PFSK-1 (cell line): Measurements from ENCODE around the gene SYCE3.
A peak's percentile ranks its signal among the peaks of the same experiment; 100 is the strongest.

Source experiments
- FOXP2 ChIP-seq: optimal IDR thresholded peaks from 2 replicates; pipeline ENCODE3; 2011; ENCODE audit warnings: borderline replicate concordance, control low read depth, inconsistent platforms; ENCODE audit not compliant: insufficient read depth; ENCODE audit errors: extremely low read length, extremely low read depth
- POLR2AphosphoS5 ChIP-seq: IDR thresholded peaks from 2 replicates; pipeline ENCODE4 v1.6.1; 2012; ENCODE audit warnings: low read depth, mild to moderate bottlenecking, control low read depth, low read length, moderate library complexity
- REST ChIP-seq, 2 experiments: IDR thresholded peaks; 2 replicates each; pipeline versions ENCODE4 v1.6.1 to v1.8.0; 2011 to 2012; ENCODE audit warnings: low read depth in 2 of 2, low read length in 2 of 2, control low read depth in 1 of 2, inconsistent platforms in 1 of 2, mild to moderate bottlenecking in 1 of 2, moderate library complexity in 1 of 2; ENCODE audit not compliant: insufficient read depth in 1 of 2
- SIN3A ChIP-seq: IDR thresholded peaks from 2 replicates; pipeline ENCODE4 v1.6.1; 2012; ENCODE audit warnings: mild to moderate bottlenecking, low read length, moderate library complexity, borderline replicate concordance; ENCODE audit not compliant: insufficient read depth
- TAF1 ChIP-seq: IDR thresholded peaks from 2 replicates; pipeline ENCODE4 v1.6.1; 2012; ENCODE audit warnings: low read length, control low read depth, borderline replicate concordance; ENCODE audit not compliant: insufficient read depth

Gene SYCE3

GRCh38 chr22:50583294-50583861, 20.7 kb upstream of the SYCE3 start:
- TF ChIP-seq POLR2AphosphoS5 (no peak; the same call in 1 of the 2 replicates), TAF1 (no peak), FOXP2 (no peak), REST (IDR thresholded peaks at IDR 0.05; ENCODE audit: insufficient read depth in 1 of 2, low read depth in 2 of 2, low read length in 2 of 2) (no peak), SIN3A (no peak)

GRCh38 chr22:50582493-50583293, 20.0 kb upstream of the SYCE3 start, which contains the start of gene CHKB:
CHKB (minus strand) TSS chr22:50582849; CDS start chr22:50582781, 68 bp downstream.
- TF ChIP-seq SIN3A (no peak), POLR2AphosphoS5 (peak; percentile 69)

GRCh38 chr22:50581950-50582492, 19.3 kb upstream of the SYCE3 start:
- TF ChIP-seq REST (IDR thresholded peaks at IDR 0.05; ENCODE audit: insufficient read depth in 1 of 2, low read depth in 2 of 2, low read length in 2 of 2) = no peak
- peak; percentile 4 for TF ChIP-seq FOXP2

GRCh38 chr22:50581031-50581949, 18.6 kb upstream of the SYCE3 start:
- TF ChIP-seq SIN3A (no peak), REST (IDR thresholded peaks at IDR 0.05; ENCODE audit: insufficient read depth in 1 of 2, low read depth in 2 of 2, low read length in 2 of 2) (no peak), POLR2AphosphoS5 (no peak), FOXP2 (no peak), TAF1 (no peak)

GRCh38 chr22:50579752-50580151, 17.0 kb upstream of the SYCE3 start:
- TF ChIP-seq REST (IDR thresholded peaks at IDR 0.05; ENCODE audit: insufficient read depth in 1 of 2, low read depth in 2 of 2, low read length in 2 of 2) (no peak), FOXP2 (no peak)
